ENCODE data around the gene PLEKHA8. TPM values are rescaled to one million over a fixed set of nuclear protein-coding genes. Genes with fewer than 3 reads are reported as not detected.

Gene PLEKHA8
- total and polyA plus RNA-seq, 2 of the 8 experiments (the other 6 are each of a cell fraction or from before 2014, with no cell fraction given) = 10.7 to 44.0 TPM

DNA sequence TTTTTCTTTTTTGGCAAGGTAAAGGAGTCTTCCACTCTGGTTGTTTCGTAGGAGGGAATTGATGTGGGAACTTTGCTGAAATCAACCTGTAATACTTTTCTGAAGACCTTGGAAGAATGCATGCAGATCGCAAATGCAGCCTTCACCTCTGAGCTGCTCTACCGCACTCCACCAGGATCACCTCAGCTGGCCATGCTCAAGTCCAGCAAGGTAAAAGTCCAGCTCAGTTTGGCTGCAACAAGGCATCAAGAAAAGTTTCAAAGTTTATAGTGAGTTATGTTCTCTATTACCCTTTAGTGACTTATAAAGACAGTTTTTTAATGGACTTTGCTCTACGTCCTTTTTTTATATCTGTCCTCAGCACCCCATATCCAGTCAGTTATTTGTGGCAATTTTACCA is 21.0 kb downstream of the PLEKHA8 start:
- Histone ChIP-seq H4K91ac (replicated peaks; ENCODE audit: insufficient read length, low read length) (no peak overlapping the region), H3K18ac (ENCODE audit: extremely low read depth, low read length) (no peak overlapping the region), H2BK15ac (ENCODE audit: low read length) (no peak overlapping the region), H3K27ac (ENCODE audit: low read depth, low read length) (no peak overlapping the region), H2BK12ac (ENCODE audit: low read depth, low read length) (no peak overlapping the region), H3K4me1 (replicated peaks in 1 of 4; ENCODE audit: control insufficient read depth in 3 of 4, insufficient read depth in 4 of 4, low read length in 3 of 4) (no peaks in the 10 kb centered on the region), H4K5ac (ENCODE audit: insufficient read length, low read depth, low read length) (no peak overlapping the region), H3K23me2 (ENCODE audit: low read depth, low read length) (no peaks in the 10 kb centered on the region), H3K79me2 (ENCODE audit: control insufficient read depth in 1 of 2, insufficient read depth in 2 of 2, low read length in 2 of 2) (peaks cover 0 to 8% of the 10 kb centered on the region in 2 experiments; a peak in 1 of 4 replicates), H3K27me3 (replicated peaks in 1 of 4; ENCODE audit: control insufficient read depth in 3 of 4, extremely low read depth in 1 of 4, insufficient read depth in 3 of 4, low read length in 3 of 4) (no peaks in the 10 kb centered on the region), H3K23ac (ENCODE audit: insufficient read length) (no peak overlapping the region), H2AK5ac (ENCODE audit: low read depth, low read length) (no peak overlapping the region), H3K4me3 (ENCODE audit: extremely low read depth in 1 of 4, insufficient read depth in 2 of 4, low read depth in 3 of 4, low read length in 4 of 4) (no peak overlapping the region), H3K56ac (replicated peaks; ENCODE audit: insufficient read length, low read depth, low read length) (no peak overlapping the region), H2BK20ac (ENCODE audit: low read length) (no peak overlapping the region), H3K4me2 (ENCODE audit: insufficient read depth in 1 of 2, low read depth in 2 of 2, low read length in 2 of 2) (no peak overlapping the region), H2BK5ac (ENCODE audit: low read depth, low read length) (no peak overlapping the region), H4K8ac (ENCODE audit: extremely low read depth, insufficient read depth, low read length) (no peak overlapping the region), H2AFZ (ENCODE audit: low read length) (no peak overlapping the region), H3K9ac (replicated peaks in 1 of 4; ENCODE audit: extremely low read depth in 1 of 4, low read depth in 3 of 4, low read length in 3 of 4) (no peak overlapping the region), H4K20me1 (replicated peaks in 1 of 2; ENCODE audit: control insufficient read depth in 1 of 2, insufficient read depth in 2 of 2, low read length in 2 of 2) (peaks cover 0 to 2% of the 10 kb centered on the region in 2 experiments), H3K36me3 (ENCODE audit: control insufficient read depth in 2 of 4, insufficient read depth in 4 of 4, low read length in 3 of 4) (peaks cover 8 to 39% (median 34%) of the 10 kb centered on the region in 4 experiments; a peak in 7 of 8 replicates), H3K14ac (ENCODE audit: insufficient read length) (no peak overlapping the region), H3K4ac (replicated peaks; ENCODE audit: insufficient read length, low read depth, low read length) (no peak overlapping the region), H2BK120ac (replicated peaks; ENCODE audit: low read depth, low read length) (no peak overlapping the region), H3K79me1 (ENCODE audit: low read depth, low read length) (no peaks in the 10 kb centered on the region), H3K9me3 (ENCODE audit: insufficient read depth in 2 of 2, low read depth in 1 of 2, low read length in 1 of 2) (no peaks in the 10 kb centered on the region)
- FAIRE-seq = no peak
- ChIA-PET POLR2A (ENCODE audit: partially characterized antibody) (no interaction called here), CTCF (ENCODE audit: partially characterized antibody) (interaction anchor here (1.7 to 1.9 kb wide), 2 partner anchors 13 to 79 kb away, joined by 4 to 9 read pairs; no protein-coding TSS in a partner anchor)
- no peak for TF ChIP-seq EZH2 (IDR thresholded peaks at IDR 0.05; ENCODE audit: low read depth, low read length, severe bottlenecking)
- TF ChIP-seq, protein P1, sequence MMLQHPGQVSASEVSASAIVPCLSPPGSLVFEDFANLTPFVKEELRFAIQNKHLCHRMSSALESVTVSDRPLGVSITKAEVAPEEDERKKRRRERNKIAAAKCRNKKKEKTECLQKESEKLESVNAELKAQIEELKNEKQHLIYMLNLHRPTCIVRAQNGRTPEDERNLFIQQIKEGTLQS (IDR thresholded peaks at IDR 0.05; ENCODE audit: insufficient read depth, low read depth, low read length) = no peak
- TF ChIP-seq HDAC2 (IDR thresholded peaks at IDR 0.05; ENCODE audit: borderline replicate concordance in 1 of 2, low read depth in 2 of 2, low read length in 2 of 2) = no peak
- TF ChIP-seq YY1 (IDR thresholded peaks at IDR 0.05; ENCODE audit: low read depth, low read length) = no peak
- no peak for TF ChIP-seq RAD21 (IDR thresholded peaks at IDR 0.05 in 1 of 2, conservative IDR thresholded peaks at IDR 0.05 in 1 of 2; ENCODE audit: low read depth in 2 of 2, low read length in 2 of 2)
- no peak for TF ChIP-seq TEAD4 (IDR thresholded peaks at IDR 0.05; ENCODE audit: low read depth, low read length)
- no peak for TF ChIP-seq SIN3A (conservative IDR thresholded peaks at IDR 0.05 in 1 of 2, IDR thresholded peaks at IDR 0.05 in 1 of 2; ENCODE audit: low read depth in 1 of 2, low read length in 2 of 2)
- no peak for TF ChIP-seq SIRT6 (IDR thresholded peaks at IDR 0.05; ENCODE audit: low read length)
- no peak for TF ChIP-seq KDM4A (IDR thresholded peaks at IDR 0.05; ENCODE audit: low read depth, low read length, severe bottlenecking)
- TF ChIP-seq EGR1 (IDR thresholded peaks at IDR 0.05; ENCODE audit: borderline replicate concordance, low read depth, low read length) = no peak
- no peak for TF ChIP-seq BCL11A (IDR thresholded peaks at IDR 0.05; ENCODE audit: low read depth in 2 of 2, low read length in 2 of 2)
- 84% methylated on average over 4 of the region's 4 CpGs; no CpG with 5 or more reads in 1 of the 2 experiments for WGBS, 2 experiments (ENCODE audit: extremely low coverage in 1 of 2, insufficient coverage in 1 of 2, insufficient read length in 1 of 2, insufficient replicate concordance in 2 of 2, low coverage in 1 of 2, low lambda C conversion rate in 2 of 2, missing lambda C conversion rate in 1 of 2)
- no peak for DNase-seq (ENCODE audit: low read depth in 1 of 2, low spot score in 2 of 2)
